HG02840 (cell line): Measurements from ENCODE around the gene RAB40B.

Experiments used
- ATAC-seq: cut with Tn5 transposase; IDR thresholded peaks from one replicate; pipeline ENCODE4 v1.9.1; 2021; ENCODE audit warnings: mild to moderate bottlenecking, moderate library complexity, moderate number of reproducible peaks; ENCODE audit not compliant: unreplicated experiment, low FRiP score

Gene RAB40B

DNA sequence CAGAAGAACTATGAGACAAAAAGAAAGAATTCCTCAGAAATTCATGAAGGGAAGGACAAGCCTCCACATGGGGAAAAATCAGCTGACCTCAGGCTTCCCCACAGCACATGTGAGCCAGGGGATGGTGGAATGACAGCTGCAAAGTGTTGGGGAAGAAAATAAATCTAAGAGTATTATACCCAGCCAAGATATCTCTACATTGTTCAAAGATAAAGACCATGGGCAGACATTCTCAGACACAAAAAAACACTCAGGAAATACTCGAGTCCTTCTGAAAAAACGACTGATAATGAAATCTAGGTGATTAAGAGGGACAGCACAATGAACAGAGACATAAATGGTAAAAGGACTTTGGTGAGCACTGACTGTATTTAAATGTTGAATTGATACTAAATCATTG, 3.9 kb downstream of the RAB40B start:
- ATAC-seq, result no peak

DNA sequence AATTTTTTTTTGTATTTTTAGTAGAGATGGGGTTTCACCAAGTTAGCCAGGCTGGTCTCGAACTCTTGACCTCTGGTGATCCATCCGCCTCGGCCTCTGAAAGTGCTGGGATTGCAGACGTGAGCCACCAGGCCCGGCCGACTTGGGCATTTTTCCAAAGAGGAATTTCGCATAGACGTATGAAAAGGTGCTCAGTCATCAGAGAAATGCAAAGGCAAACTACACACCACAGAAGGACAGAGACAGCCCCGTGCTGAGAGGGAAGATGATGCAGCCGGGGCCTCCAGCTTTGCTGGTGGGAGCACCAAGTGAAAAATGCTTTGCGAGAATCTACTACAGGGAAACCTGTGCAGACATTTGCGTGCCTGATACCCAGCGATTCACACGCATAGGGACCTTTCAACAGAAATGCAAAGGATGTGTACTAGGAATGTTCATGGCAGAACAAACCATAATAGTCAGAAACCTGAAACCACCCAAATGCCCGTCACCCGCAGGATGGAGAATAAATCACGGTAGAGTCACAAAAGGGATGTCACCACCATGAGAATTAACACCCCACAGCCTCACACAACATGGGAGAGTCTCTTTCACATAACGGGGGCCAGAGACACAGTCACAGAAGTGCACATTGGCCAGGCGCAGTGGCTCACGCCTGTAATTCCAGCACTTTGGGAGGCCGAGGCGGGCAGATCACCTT, 5.2 kb downstream of the RAB40B start:
- no peak for ATAC-seq

DNA sequence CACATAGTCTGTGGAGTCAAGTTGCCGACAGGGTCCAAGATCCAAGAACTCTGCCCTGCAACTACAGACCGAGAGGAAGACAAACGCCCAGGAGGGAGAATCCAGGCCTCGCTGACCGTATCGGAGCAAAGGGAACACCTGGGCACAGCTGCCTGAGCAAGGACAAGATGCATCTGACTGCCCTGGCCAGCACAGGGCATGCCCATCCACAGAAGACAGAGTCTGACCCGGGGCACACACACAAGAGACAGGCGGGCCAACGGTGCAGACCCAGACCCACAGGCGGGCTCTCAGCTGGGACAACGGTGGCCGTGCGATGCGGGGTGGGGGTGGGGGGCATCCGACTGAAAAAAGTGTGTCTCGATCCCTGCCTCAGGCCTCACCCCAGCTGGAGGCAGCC, 6.2 kb downstream of the RAB40B start:
- no peak for ATAC-seq

DNA sequence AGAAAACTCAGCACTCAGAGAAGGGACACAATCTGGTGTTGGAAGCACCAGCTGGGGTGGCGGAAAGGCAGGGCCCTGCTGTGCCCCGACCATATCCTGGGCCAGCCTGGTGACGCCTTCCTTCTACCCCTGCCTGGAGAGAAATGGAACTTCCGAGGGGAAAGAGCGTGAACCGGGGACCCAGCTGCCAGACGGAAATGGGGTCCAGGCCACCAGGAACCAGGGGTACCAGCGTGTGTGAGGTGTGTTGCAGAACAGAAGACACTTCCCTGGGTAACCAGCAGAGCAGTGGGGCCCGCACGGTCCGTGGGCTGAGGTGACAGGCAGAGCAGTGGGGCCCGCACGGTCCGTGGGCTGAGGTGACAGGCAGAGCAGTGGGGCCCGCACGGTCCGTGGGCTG, 6.8 kb downstream of the RAB40B start:
- no peak for ATAC-seq

DNA sequence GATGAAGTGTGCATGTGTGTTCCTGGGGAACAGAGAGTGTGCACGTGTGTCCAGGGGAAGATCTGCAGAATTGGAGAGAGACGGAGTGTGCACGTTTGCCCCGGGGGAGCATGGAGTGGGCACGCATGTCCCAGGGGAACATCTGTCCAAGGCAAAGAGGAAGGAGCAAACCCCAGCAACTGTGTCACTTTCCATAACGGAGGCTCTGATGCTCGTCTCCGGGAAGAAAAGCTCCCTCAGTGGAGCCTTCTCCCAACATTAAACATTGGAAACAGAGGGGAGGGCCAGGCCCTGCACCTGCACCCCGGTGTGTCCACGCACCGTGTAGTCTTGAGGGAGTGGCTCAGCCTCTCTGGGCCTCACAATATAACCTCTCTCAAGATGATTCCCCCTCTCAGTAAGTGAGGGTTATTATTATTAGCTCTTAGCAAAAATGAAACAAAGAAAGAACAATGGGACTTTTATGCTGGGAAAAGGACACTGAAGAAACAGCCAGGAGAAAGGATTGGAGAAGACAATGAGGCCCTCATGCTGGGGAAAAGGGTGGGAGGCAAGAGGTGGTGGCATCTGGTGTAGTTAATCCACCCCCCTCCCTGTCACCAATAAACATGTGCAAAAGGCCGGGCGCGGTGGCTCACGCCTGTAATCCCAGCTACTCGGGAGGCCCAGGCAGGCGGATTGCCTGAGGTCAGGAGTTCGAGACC, 7.6 kb downstream of the RAB40B start:
- no peak for ATAC-seq

DNA sequence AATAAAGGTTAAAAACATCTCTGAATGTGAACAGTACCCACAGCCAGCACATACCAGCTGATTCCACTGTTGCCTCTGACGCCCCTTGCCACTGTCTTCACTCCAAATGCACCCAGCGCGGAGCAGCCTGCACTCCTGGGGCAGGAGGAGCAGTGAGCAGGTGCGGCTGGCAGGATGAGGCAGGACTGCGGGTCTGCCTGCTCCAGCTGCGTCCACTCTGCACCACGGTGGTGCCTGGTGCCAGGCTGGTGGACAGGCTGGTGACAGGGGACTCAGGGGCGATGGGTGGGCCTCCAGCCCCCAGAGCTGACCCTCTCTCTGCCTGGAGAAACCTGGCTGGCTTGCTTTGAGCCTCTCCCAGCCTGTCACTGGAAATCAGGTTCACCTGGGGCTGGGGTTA, 9.4 kb downstream of the RAB40B start:
- no peak for ATAC-seq

DNA sequence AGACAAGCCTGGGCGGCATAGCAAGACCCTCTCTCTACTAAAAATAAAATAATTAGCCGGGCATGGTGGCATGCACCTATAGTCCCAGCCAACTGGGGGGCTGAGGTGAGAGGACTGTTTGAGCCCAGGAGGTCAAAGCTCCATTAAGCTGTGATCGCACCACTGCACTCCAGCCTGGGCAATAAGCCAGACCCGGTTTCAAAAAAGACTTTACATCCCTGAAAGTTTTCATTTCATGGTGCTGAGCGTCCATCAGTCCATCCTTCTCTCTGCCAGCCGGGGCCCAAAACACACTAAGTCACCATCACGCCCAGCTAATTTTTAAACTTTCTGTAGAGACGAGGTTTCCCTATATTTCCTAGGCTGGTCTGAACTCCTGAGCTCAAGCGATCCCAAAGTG, 10.6 kb downstream of the RAB40B start:
- no peak for ATAC-seq

DNA sequence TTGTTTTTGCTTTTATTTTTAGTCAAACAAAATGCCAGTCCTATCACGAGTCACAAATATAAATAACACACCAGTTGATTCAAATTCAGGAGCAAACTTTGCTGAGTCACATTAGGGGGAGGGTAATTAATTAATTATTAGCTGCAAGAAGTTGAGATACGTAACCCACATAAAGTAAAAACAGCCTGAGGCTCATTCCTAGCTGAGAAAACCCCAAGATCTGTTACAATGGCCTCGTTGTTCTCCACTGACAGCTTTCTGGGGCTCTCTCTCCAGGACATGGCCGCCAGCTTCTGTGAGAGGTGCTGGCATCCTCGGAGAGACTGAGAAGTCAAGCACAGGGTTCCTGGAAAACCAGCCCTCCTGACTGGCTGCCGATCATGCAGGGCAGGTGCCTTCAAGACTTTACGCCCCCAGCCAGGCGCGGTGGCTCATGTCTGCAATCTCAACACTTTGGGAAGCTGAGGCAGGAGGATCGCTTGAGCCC, 11.1 kb downstream of the RAB40B start:
- ATAC-seq, result no peak

DNA sequence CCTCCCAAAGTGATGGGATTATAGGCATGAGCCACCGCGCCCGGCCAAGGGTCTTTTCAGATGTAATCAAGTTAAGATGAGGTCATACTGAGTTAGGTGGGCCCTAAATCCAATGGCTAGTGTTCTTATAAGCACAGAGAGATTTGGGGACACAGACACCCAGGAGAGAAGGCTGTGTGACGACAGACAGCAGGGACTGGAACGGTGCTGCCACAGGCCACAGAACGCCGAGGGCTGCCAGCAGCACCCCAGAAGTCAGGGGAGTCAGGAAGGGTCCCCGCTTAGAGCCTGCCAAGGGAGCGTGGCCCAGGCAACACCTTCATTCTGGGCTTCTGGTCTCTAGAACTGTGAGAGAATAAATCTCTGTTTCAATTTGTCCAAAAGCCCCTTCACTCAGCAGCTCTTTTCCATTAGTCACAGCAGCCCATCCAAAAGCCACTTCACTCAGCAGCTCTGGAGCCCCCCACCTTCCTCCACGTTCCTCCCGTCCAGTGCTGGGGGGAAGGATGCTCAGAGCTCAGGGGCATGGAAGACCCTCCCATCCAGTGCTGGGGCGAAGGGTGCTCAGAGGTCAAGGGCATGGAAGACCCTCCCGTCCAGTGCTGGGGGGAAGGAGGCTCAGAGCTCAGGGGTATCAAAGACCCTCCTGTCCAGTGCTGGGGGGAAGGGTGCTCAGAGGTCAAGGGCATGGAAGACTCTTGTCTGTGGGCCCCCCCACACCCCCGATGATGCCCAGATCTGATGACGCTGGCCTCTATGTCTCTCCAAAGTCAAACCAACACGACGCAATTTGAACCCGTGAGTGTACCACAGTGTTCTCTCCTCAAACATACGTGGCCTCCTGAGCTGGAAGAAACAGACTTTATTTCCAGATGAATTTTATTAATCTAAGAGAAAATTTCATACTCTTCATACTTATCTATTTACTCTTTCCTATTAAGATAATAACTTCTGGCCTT, 11.9 kb downstream of the RAB40B start:
- ATAC-seq, result no peak

DNA sequence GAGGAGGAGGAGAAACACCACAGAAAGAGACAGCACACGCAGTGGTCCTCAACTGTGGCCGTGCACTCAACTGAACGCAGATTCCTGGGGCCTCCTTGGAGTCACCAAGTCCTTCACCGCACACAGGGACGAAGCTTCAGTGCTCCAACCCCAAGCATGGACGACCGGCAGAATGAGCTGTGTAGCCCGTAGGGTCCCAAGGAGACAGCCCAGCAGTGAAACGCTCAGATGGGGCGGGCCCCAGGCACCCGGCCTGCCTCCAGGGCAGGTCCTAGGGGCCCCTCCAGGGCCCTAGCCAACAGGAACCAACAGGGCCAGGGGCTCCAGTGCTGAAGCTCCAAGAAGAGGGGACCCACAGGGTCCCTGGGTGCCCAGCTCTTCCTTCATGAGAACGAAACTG, 13.2 kb downstream of the RAB40B start:
- ATAC-seq, result no peak

DNA sequence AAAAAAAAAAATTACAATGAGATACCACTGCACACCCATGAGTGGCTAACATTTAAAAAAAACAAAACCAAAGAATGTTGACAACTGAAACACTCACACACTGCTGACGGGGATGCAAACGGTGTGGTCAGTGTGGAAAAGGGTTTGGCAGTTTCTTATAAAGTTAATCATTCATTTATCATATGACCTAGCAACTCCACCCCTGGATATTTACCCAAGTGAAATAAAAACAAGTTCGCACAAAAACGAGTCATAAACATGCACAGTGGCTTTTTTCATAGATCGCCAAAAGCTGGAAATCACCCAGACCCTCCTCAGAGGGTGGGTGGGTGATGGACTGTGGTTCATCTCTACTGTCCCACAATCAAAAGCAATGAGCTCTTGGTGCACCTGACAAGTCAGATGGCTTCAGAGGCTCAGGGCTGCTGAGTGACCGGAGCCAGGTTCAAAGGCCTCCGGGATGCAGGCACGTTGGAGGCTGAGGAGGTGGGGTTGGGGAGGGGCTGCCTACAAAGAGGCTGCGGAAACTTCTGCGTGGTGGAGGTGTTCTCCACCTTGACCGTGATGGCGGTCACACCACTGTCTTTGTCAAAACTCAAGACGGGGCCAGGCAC, 14.2 kb downstream of the RAB40B start:
- ATAC-seq, result no peak

DNA sequence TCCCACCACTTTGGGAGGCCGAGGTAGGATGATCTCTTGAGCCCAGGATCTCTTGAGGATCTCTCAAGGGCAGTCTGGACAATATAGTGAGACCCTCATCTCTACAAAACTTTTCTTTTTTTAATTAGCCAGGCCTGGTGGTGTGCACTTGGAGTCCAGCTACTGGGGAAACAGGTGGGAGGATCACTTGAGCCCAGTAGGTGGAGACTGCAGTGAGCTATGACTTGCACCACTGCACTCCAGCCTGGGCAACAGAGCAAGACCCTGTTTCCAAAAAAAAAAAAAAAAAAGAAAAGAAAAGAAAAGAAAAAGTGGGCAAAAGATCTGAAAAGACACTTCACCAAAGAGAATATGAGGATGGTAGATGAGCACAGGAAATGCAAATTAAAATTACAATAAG, 15.0 kb downstream of the RAB40B start:
- no peak for ATAC-seq

DNA sequence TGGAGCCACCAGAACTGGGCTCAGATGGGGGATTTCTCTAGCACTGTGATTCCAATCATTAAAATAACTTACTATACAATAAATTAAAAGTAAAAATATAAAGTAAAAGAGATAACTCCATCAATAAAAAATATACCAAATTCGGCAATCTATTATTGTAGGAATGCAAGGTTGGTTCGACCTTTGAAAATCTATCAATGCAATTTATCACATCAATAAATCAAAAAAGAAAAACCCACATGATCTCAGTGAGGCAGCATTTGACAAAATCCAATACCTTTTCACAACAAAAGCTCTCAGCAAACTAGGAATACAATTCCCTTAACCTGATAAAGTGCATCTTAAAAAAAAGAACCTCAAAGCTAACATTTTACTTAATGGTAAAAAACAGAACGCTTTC, 17.0 kb downstream of the RAB40B start:
- ATAC-seq, result no peak

DNA sequence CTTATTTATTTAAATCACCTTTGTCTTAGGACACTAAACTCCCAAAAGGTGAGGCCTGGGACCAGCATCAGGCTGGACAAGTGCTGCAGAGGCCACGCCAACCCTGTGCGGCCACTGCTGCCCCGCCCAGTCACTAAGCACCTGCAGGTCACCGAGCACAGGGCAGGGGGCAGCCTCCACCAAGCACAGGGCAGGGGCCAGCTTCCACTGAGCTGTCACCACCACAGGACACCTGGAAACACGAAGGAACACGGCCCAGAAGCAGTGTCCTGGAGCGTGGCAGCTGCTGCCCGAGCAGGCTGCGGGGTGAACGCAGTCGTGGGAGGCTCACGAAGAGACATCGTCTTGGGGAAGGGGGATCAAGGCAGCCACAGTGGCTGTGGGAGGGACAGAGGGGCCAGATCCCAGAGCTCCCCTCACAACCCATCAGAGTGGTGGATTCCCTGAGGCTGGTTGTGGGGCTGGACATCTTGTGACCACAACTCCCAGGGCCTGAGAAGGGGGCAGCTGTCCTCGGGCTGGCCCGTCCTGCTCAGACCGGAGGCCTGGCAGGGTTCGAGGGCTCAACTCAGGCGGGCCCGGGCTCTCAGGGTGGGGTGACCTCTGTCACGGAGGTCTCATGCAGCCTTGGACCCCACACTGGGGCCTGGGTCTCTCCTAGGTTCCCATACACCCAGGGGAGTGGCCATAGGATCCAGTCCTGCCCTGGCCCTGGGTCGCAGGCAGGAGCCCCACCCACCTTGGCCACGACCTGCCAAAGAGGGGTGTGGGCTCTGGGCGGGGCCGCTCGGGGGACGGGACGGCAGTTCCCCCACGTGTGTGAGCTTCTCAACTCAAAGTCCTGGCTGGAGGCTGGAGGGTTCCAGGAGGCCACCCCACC, 18.7 kb downstream of the RAB40B start:
- ATAC-seq, result no peak

DNA sequence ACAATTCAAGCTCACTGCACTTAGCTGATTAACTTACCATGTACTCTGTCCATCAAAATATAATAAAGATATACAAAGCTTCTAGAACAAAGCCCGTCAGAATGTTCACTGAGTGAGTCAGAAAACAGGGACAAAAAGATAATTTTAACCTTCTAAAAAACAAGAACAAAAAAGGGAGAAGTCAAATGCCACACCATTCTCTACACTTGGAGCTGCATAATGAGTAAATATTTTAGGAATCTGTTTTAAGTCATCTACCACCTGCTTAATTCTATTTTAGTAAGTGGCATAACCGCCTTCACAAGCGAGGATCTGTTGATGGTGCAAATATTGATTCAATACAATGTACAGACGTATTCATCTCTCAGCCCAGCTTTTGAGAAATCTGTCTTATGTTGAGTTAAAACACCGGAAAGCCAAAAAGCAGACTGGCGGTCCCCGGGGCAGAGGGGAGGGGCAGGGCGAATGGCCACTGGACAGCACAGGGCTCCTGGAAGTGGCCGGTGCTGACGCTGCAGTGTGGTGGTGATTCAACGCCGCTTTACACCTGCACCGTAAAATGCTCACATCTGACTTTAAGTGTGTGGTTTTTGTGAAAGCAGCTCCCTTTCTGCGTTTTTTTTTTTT, 20.1 kb downstream of the RAB40B start:
- no peak for ATAC-seq

DNA sequence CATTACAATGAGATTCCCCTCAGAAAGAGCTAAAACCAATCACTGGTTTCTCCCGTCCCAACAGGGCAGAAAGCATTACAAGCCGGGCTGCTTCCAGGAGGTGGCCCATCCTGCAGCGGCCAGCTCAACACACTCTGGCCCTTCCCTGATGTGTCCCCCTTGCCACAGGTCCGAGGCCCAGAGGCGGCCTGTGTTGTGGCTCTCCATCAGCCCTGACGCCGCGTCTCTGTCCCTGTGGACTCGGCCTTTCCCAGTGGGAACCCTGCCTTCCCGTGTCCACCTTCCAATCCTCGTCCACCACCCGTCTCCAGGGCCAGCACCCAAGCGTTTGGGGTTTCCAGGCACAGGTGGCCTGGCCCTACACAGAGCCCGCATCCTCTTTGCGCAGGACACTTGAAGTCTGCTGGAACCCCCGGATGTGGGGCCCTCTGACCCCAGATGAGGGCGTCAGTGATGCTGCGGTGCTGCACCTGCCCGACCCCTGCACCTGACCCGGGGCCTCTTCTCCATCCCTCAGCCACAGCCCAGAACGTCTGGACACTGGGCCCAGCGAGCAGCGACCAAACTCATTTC, 21.1 kb downstream of the RAB40B start:
- no peak for ATAC-seq

DNA sequence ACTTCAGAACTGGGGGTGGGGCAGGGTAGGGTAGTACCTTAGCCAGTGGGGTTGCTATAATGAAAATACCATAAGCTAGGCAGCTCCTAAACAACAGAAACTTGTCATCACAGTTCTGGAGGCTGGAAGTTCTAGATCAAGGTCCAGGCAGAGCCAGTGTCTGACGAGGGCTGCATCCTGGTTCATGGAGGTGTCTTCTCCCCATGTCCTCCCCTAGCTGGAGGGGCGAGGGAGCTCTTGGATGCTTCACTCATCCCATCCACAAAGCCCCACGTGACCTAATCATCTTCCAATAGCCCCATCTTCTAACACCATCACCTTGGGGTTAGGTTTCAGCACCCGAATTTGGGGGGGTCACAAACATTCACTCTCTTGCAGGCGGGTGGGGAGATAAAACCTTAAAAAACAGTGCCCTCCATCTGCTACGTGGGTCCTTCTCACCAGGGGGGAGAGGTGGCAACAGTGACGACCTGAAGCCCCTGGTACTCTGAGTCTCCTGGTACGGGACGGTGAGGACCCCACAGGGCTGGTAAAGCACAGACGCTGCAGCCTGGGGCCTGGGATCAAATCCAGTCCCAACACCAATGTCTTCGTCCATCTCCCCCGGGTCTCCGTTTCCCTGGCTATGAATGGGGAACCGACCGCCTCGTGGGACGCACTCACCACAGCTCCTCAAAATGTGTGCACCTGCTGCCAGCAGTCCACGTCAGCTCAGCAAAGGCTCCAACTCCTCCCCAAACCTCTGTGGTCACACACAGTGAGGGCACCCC, 22.8 kb downstream of the RAB40B start:
- ATAC-seq, result no peak
